HFF-Myc (cell line): ENCODE data around the gene SCARF1.

Experiments used
- DNase-seq: peaks from one replicate; pipeline ENCODE4 v3.0.0-alpha.2; 2011; ENCODE audit warnings: low read depth; ENCODE audit errors: extremely low read depth
- H3K4me3 ChIP-seq: replicated peaks from 2 replicates; pipeline ENCODE4 v1.5.1; 2011; ENCODE audit warnings: low read depth, mild to moderate bottlenecking, control low read depth, low read length
- TF ChIP-seq, protein P1 (sequence below): IDR thresholded peaks from 2 replicates; pipeline ENCODE4 v1.5.1; 2012; ENCODE audit warnings: mild to moderate bottlenecking, low read depth, low read length, control low read depth; ENCODE audit errors: missing control alignments

The SCARF1 gene

DNA sequence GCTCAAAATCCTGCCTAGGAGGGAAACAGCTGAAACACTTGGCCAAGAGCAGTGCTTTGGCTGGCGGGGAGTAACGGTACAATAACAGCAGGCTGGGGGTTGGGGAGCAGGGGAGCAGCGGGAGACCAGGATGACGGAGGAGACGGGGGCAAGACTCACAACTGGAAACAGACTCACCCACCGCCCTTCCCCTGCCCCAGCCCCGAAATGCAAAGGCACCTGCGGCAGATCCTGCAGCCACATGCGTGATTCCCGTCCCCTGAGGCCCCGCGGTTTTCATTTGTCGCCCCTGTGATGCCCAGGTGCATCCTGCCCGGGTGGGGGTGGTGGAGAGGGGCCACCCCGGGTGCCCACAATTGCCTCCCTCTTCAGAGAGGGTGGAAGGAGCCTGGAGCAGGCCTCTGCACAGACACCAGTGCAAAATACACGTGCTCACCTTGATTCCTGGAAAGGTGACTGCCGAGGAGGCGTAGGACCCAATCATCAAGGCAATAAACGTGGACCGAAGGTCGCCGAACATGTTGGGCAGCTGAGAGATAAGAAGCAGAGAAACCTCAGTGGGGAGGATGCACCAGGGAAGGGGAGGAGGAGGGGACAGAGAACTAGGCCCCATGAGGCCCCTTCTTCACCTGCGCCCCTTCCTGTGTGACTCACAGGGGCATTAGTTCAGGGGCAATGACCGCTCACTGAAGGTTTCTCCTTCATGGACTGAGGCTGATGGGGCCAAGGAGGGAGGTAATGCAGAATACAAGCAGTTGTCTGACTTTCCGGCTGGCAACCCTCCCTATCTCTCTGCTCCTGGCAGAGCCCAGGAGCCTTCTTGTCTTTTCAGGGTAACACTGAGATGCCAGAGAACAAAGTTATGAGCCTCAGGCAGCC, 52.5 kb downstream of the SCARF1 start:
- TF ChIP-seq, protein P1, sequence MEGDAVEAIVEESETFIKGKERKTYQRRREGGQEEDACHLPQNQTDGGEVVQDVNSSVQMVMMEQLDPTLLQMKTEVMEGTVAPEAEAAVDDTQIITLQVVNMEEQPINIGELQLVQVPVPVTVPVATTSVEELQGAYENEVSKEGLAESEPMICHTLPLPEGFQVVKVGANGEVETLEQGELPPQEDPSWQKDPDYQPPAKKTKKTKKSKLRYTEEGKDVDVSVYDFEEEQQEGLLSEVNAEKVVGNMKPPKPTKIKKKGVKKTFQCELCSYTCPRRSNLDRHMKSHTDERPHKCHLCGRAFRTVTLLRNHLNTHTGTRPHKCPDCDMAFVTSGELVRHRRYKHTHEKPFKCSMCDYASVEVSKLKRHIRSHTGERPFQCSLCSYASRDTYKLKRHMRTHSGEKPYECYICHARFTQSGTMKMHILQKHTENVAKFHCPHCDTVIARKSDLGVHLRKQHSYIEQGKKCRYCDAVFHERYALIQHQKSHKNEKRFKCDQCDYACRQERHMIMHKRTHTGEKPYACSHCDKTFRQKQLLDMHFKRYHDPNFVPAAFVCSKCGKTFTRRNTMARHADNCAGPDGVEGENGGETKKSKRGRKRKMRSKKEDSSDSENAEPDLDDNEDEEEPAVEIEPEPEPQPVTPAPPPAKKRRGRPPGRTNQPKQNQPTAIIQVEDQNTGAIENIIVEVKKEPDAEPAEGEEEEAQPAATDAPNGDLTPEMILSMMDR, result no peak
- DNase-seq, result no peak
- H3K4me3 ChIP-seq, result no peak overlapping the region

GRCh38 chr17:1591474-1592090, 54.0 kb downstream of the SCARF1 start:
- no peak for DNase-seq
- TF ChIP-seq, protein P1, result no peak
- H3K4me3 ChIP-seq, result no peak overlapping the region

DNA sequence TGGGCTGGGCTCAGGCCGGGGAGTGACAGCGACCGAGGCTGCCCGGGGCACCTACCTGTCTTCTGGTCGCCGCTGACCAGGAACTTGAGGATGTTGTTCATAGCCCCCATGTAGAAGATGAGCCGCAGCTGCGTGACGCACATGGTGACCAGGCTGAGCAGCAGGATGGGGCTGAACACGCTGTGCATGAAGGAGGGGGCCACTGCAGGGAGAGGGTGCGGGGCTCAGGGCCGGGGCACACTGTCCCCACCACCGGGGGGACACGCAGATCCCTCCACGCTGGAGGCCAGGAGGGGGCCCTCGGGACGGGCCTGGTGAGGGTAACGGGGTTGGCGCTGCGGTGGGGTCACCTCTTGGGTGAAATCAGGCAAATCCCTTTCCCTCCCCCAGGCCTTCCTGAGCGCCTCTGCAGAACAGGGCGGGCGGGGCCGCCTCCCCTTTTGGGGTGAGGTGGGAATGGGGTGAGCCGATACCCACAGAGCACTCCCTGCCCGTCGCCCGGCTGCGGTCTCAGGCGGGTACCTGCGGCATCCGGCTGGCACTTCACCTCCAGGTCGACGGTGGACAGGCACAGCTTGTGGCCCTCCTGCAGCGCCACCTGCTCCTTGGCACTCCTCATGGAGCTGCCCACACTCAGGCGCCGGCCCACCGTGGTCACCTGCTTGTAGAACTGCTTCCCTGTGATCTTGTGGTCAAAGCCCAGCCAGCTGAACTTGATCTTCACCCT, 54.6 kb downstream of the SCARF1 start:
- DNase-seq, result no peak
- TF ChIP-seq, protein P1, result no peak
- H3K4me3 ChIP-seq, result no peak overlapping the region

GRCh38 chr17:1590029-1590746, 55.3 kb downstream of the SCARF1 start:
- H3K4me3 ChIP-seq, result no peak overlapping the region
- TF ChIP-seq, protein P1, result no peak
- DNase-seq, result peak; percentile 55

DNA sequence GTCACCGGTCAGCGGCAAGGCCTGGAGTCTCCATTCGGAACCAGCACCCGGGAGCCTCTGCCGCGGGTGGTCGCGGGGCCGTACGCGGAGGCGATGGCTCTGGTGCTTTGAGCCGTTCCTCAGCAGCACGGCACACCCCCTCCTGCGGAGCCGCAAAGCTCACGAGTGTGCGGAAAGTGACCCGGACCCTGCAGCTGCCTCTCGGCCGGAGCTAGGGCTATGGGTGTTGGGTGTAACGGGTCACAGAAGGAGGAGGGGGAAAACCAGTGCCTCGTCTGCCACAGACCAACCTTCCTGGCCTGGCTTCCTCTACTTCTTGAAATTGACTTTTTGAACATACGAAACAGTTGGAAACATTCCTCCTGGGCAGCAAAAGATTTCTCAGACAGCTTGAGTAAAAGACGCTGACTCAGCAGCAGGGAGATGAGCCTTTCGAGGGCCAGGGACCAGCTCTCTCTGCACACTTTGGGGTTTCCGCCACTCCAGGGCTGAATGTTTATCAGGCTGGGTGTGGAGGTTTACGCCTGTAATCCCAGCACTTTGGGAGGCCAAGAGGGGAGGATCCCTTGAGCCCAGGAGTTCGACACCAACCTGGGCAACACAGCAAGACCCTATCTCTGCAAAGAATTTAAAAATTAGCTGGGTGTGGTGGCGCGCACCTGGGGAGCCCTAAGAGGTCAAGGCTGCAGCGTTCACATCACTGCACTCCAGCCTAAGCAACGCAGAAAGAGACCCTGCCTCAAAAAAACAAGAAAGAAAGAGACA, 56.5 kb downstream of the SCARF1 start:
- no peak for DNase-seq
- H3K4me3 ChIP-seq, result no peak overlapping the region
- TF ChIP-seq, protein P1, result no peak

DNA sequence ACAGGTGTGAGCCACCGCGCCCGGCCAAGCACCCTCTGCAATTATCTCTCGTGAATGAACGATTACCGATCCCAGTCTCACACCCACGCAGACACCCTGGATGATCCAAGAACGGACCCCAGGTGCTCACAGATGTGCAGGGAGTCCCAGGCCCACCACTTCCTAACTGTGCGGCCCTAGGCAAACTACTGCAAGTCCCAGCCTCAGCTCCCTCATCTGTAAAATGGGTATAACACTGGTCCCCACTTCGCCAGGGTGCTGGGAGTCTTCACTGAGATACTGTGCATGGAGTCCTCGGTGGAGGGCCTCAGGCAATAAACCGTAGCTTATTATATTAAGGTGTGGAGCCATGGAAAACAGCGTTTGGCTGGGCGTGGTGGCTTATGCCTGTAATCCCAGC, 61.4 kb downstream of the SCARF1 start:
- no peak for DNase-seq
- H3K4me3 ChIP-seq, result no peak overlapping the region
- TF ChIP-seq, protein P1, result no peak
